Fibroblast of lung (primary cell): ENCODE measurements around the gene MINK1.

Experiments
- CTCF ChIP-seq, 2 donors: IDR thresholded peaks in 1 of 2; conservative IDR thresholded peaks in 1 of 2; 1 replicate in 1 of 2; 2 replicates in 1 of 2; pipeline ENCODE4 v1.5.1; 2011 to 2012; ENCODE audit warnings: low read length in 2 of 2, control low read depth in 1 of 2, inconsistent platforms in 1 of 2, low read depth in 1 of 2, mild to moderate bottlenecking in 1 of 2
- EZH2 ChIP-seq: IDR thresholded peaks from 2 replicates; pipeline ENCODE4 v1.5.1; 2012; ENCODE audit warnings: low read length, control low read depth, mild to moderate bottlenecking; ENCODE audit errors: missing control alignments

GRCh38 chr17:4872786-4873185 is 39.6 kb downstream of the MINK1 start:
- TF ChIP-seq CTCF (conservative IDR thresholded peaks at IDR 0.05 in 1 of 2, IDR thresholded peaks at IDR 0.05 in 1 of 2; ENCODE audit: low read depth in 1 of 2, low read length in 2 of 2), result no peak
- no peak for TF ChIP-seq EZH2
